ENCODE data around the gene TMEM89. TPM values are rescaled to one million over a fixed set of nuclear protein-coding genes. Genes with fewer than 3 reads are reported as not detected.

The TMEM89 gene
- total and polyA plus RNA-seq, 2 of the 13 experiments (the other 11 are each of a cell fraction or from before 2014, with no cell fraction given): 0.31 to 0.59 TPM

DNA sequence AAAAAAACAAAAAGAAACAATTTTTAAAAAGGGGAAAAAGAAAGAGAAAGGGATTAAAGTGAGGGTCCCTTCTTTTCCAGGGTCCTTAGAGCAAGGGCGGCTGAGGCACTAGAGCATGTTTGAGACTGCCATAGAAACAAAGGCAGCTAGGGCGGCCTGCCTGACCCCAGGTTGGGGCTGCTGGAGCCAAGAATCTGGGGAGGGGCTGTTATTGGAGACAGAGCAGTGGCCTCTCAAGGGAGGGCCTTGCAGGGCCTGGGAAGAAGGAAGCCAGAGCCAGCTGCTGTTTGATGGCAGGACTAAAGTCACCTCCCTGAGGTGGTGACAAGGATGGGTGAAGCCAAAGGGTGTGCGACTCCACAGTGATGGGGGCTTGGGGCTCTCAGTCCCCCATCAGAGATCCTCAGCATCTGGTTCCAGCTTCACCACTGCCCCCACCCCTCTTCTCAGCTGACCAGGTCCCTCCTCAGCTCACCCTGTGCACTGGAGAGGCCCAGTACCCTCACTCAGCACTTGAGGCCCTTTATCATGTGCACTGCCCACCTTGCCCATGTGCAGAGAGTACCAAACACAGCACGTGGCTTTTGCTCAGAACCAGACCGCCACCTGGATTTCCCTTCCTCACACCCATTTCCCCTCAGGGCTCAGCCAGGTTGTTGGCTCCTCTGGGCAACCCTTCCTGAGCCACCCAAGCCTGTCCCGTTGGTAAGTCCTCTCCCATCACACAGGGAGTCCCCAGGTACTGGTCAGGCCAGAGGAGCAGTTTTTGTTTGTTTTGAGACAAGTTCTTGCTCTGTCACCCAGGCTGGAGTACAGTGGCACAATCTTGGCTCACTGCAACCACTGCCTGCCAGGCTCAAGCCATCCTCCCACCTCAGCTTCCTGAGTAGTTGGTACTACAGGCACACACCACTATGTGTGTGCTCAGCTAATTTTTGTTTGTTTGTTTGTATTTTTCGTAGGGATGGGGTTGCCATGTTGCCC lies 1.7 kb downstream of the TMEM89 start:
- CTCF ChIA-PET (ENCODE audit: low intra/inter-chr PET ratio, low total read pairs): no interaction called here
- DNase-seq (ENCODE audit: low spot score) (no peak), FAIRE-seq (no peak), ATAC-seq (no peak)
- peaks cover 11% of the 10 kb centered on the region for H3K9me3 ChIP-seq (ENCODE audit: low read length)
- no TSS peak for BruUV-seq (replicated peaks)
- H3K27me3 ChIP-seq (ENCODE audit: control insufficient read depth in 1 of 2, insufficient read depth in 2 of 2, low read length in 2 of 2): no peaks in the 10 kb centered on the region
- no peaks in the 10 kb centered on the region for H4K20me1 ChIP-seq (ENCODE audit: insufficient read depth, low read length)
- H3K27ac ChIP-seq (ENCODE audit: extremely low read length, insufficient read depth, low read length): peak overlapping the region; percentile 97
- H3K9ac ChIP-seq (ENCODE audit: insufficient read depth, low read depth, low read length): no peak overlapping the region; the same call in 1 of the 2 replicates
- H2AFZ ChIP-seq (ENCODE audit: low read length): no peak overlapping the region
- H3K4me3 ChIP-seq (replicated peaks in 1 of 3; ENCODE audit: insufficient read depth in 1 of 3, low read depth in 2 of 3, low read length in 3 of 3): no peak overlapping the region
- H3K79me2 ChIP-seq (ENCODE audit: insufficient read depth, low read length): no peaks in the 10 kb centered on the region
- POLR2A ChIA-PET: interaction anchor here (0.7 to 7.5 kb wide), 2 partner anchors 8 to 15 kb away, joined by 3 to 140 read pairs; partner anchors contain the start of gene SLC26A6
- peaks cover 85% of the 10 kb centered on the region for H3K4me1 ChIP-seq (ENCODE audit: insufficient read depth, low read length)
- intact Hi-C loops (cut with micrococcal nuclease; ENCODE audit: unreplicated experiment): loop anchor here (5.0 kb wide), 1 partner anchor 63 kb away; the partner anchor contains the start of gene PFKFB4
- H3K36me3 ChIP-seq (replicated peaks in 1 of 2; ENCODE audit: control insufficient read depth in 1 of 2, insufficient read depth in 2 of 2, low read length in 2 of 2): no peaks in the 10 kb centered on the region; a peak in 1 of 5 replicates
- WGBS (ENCODE audit: low lambda C conversion rate): 86% methylated on average over 7 of the region's 7 CpGs
- no peak overlapping the region for H3K4me2 ChIP-seq (ENCODE audit: low read depth, low read length)
- in situ Hi-C loops (cut with HindIII; ENCODE audit: extremely low pct_ligation_motif_present, low pct_unique_long_range_greater_than_20kb): no loop called here
- TF ChIP-seq ARID4A (CRISPR knock-in tag; IDR thresholded peaks at IDR 0.05; ENCODE audit: borderline replicate concordance): 0 out of 2 replicates have a peak, but pooled peaks have one; percentile 16
- peak; percentile 10; the same call in 1 of the 2 replicates for TF ChIP-seq TFAP4 (IDR thresholded peaks at IDR 0.05; ENCODE audit: borderline replicate concordance, low read depth)
- TF ChIP-seq NFKB2 (CRISPR knock-in tag; IDR thresholded peaks at IDR 0.05; ENCODE audit: borderline replicate concordance): 0 out of 2 replicates have a peak, but pooled peaks have one; percentile 26
- no peak for TF ChIP-seq MATR3 (CRISPR knock-in tag; IDR thresholded peaks at IDR 0.05)
- peak; percentile 10; the same call in 1 of the 2 replicates for TF ChIP-seq MED1 (CRISPR knock-in tag; IDR thresholded peaks at IDR 0.05)
- 0 out of 2 replicates have a peak, but pooled peaks have one; percentile 21 for TF ChIP-seq HNRNPL (IDR thresholded peaks at IDR 0.05; ENCODE audit: low read depth, low read length)
- TF ChIP-seq, protein P1, sequence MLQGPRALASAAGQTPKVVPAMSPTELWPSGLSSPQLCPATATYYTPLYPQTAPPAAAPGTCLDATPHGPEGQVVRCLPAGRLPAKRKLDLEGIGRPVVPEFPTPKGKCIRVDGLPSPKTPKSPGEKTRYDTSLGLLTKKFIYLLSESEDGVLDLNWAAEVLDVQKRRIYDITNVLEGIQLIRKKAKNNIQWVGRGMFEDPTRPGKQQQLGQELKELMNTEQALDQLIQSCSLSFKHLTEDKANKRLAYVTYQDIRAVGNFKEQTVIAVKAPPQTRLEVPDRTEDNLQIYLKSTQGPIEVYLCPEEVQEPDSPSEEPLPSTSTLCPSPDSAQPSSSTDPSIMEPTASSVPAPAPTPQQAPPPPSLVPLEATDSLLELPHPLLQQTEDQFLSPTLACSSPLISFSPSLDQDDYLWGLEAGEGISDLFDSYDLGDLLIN (CRISPR knock-in tag; IDR thresholded peaks at IDR 0.05; ENCODE audit: borderline replicate concordance): no peak
- peak; percentile 88 for TF ChIP-seq ZNF687 (CRISPR knock-in tag; IDR thresholded peaks at IDR 0.05)
- TF ChIP-seq ZBTB7B (CRISPR knock-in tag; IDR thresholded peaks at IDR 0.05): no peak
- TF ChIP-seq ZNF724P (CRISPR knock-in tag; IDR thresholded peaks at IDR 0.05; ENCODE audit: borderline replicate concordance): no peak
